ENCODE results near the gene S100A13. TPM values are rescaled to one million over a fixed set of nuclear protein-coding genes. Genes with fewer than 3 reads are reported as not detected.
A peak's percentile ranks its signal among the peaks of the same experiment; 100 is the strongest.

The S100A13 gene
- total and polyA plus RNA-seq, 2 experiments from 2014 or later = 101 to 250 TPM

GRCh38 chr1:153639280-153639679 lies 12.0 kb upstream of the S100A13 start:
- Histone ChIP-seq H3K27ac (no peak overlapping the region), H3K4me1 (ENCODE audit: low read depth) (peaks cover 20% of the 10 kb centered on the region), H3K36me3 (peaks cover 74% of the 10 kb centered on the region), H3K4me3 (no peak overlapping the region), H3K9me3 (ENCODE audit: low read depth) (no peaks in the 10 kb centered on the region), H3K27me3 (no peaks in the 10 kb centered on the region)
- DNase-seq (ENCODE audit: low read depth in 1 of 2, low spot score in 1 of 2) = no peak
- TF ChIP-seq CTCF (IDR thresholded peaks at IDR 0.05; ENCODE audit: low read depth, low read length) = no peak

GRCh38 chr1:153638261-153638660 lies 11.0 kb upstream of the S100A13 start:
- Histone ChIP-seq H3K9me3 (ENCODE audit: low read depth) (no peaks in the 10 kb centered on the region), H3K27me3 (no peaks in the 10 kb centered on the region), H3K4me3 (no peak overlapping the region), H3K36me3 (peaks cover 64% of the 10 kb centered on the region), H3K27ac (no peak overlapping the region), H3K4me1 (ENCODE audit: low read depth) (peaks cover 20% of the 10 kb centered on the region)
- TF ChIP-seq CTCF (IDR thresholded peaks at IDR 0.05; ENCODE audit: low read depth, low read length) = no peak
- DNase-seq (ENCODE audit: low read depth in 1 of 2, low spot score in 1 of 2) = no peak

GRCh38 chr1:153636312-153636711 lies 9.0 kb upstream of the S100A13 start:
- peak overlapping the region; percentile 44 for H3K27ac ChIP-seq
- peaks cover 45% of the 10 kb centered on the region for H3K36me3 ChIP-seq
- TF ChIP-seq CTCF (IDR thresholded peaks at IDR 0.05; ENCODE audit: low read depth, low read length) = no peak
- H3K4me3 ChIP-seq = peak overlapping the region; percentile 10
- no peaks in the 10 kb centered on the region for H3K9me3 ChIP-seq (ENCODE audit: low read depth)
- DNase-seq (ENCODE audit: low read depth in 1 of 2, low spot score in 1 of 2) = no peak
- no peaks in the 10 kb centered on the region for H3K27me3 ChIP-seq
- peaks cover 20% of the 10 kb centered on the region for H3K4me1 ChIP-seq (ENCODE audit: low read depth)

- DNase-seq (ENCODE audit: low read depth in 1 of 2, low spot score in 1 of 2) = no peak
- Histone ChIP-seq H3K36me3 (peaks cover 41% of the 10 kb centered on the region), H3K27me3 (no peaks in the 10 kb centered on the region), H3K27ac (peak overlapping the region; percentile 44), H3K4me1 (ENCODE audit: low read depth) (peaks cover 20% of the 10 kb centered on the region), H3K4me3 (peak overlapping the region; percentile 10), H3K9me3 (ENCODE audit: low read depth) (no peaks in the 10 kb centered on the region)
- no peak for TF ChIP-seq CTCF (IDR thresholded peaks at IDR 0.05; ENCODE audit: low read depth, low read length)
Measured at GRCh38 chr1:153635872-153636271, 8.6 kb upstream of the S100A13 start.

GRCh38 chr1:153633754-153634665 lies 6.7 kb upstream of the S100A13 start, which contains the start of gene CHTOP:
Gene CHTOP, plus strand, starts transcription at chr1:153634066. Its CDS starts 2,523 bp downstream, at chr1:153636589.
- Histone ChIP-seq H3K4me1 (ENCODE audit: low read depth) (peaks cover 31% of the 10 kb centered on the region), H3K27ac (peak within 1 kb of the TSS; percentile 100), H3K4me3 (peak within 1 kb of the TSS; percentile 85), H3K27me3 (no peaks in the 10 kb centered on the region), H3K36me3 (peaks cover 22% of the 10 kb centered on the region), H3K9me3 (ENCODE audit: low read depth) (no peaks in the 10 kb centered on the region)
- DNase-seq (ENCODE audit: low read depth in 1 of 2, low spot score in 1 of 2) = peak; percentile 98 to 99
- TF ChIP-seq CTCF (IDR thresholded peaks at IDR 0.05; ENCODE audit: low read depth, low read length) = no peak
